Fibroblast of mammary gland (primary cell): ENCODE results near the gene RPL10.

ENCODE experiments used
- DNase-seq: peaks from one replicate; pipeline ENCODE4 v3.0.0-alpha.2; 2010; ENCODE audit warnings: low read depth
- H3K4me3 ChIP-seq: 2 replicates; pipeline ENCODE4 v1.5.1; 2011; ENCODE audit warnings: low read depth, mild to moderate bottlenecking, low read length, moderate library complexity; ENCODE audit not compliant: control insufficient read depth
- TF ChIP-seq, protein P1 (sequence below): conservative IDR thresholded peaks from 2 replicates; pipeline ENCODE4 v1.5.1; 2011; ENCODE audit warnings: low read depth, low read length, inconsistent platforms; ENCODE audit not compliant: control insufficient read depth, insufficient read depth

Gene RPL10

GRCh38 chrX:154367474-154368308 lies 30.5 kb upstream of the RPL10 start:
- peak overlapping the region; percentile 6 for H3K4me3 ChIP-seq
- TF ChIP-seq, protein P1, sequence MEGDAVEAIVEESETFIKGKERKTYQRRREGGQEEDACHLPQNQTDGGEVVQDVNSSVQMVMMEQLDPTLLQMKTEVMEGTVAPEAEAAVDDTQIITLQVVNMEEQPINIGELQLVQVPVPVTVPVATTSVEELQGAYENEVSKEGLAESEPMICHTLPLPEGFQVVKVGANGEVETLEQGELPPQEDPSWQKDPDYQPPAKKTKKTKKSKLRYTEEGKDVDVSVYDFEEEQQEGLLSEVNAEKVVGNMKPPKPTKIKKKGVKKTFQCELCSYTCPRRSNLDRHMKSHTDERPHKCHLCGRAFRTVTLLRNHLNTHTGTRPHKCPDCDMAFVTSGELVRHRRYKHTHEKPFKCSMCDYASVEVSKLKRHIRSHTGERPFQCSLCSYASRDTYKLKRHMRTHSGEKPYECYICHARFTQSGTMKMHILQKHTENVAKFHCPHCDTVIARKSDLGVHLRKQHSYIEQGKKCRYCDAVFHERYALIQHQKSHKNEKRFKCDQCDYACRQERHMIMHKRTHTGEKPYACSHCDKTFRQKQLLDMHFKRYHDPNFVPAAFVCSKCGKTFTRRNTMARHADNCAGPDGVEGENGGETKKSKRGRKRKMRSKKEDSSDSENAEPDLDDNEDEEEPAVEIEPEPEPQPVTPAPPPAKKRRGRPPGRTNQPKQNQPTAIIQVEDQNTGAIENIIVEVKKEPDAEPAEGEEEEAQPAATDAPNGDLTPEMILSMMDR = no peak
- DNase-seq = no peak

DNA sequence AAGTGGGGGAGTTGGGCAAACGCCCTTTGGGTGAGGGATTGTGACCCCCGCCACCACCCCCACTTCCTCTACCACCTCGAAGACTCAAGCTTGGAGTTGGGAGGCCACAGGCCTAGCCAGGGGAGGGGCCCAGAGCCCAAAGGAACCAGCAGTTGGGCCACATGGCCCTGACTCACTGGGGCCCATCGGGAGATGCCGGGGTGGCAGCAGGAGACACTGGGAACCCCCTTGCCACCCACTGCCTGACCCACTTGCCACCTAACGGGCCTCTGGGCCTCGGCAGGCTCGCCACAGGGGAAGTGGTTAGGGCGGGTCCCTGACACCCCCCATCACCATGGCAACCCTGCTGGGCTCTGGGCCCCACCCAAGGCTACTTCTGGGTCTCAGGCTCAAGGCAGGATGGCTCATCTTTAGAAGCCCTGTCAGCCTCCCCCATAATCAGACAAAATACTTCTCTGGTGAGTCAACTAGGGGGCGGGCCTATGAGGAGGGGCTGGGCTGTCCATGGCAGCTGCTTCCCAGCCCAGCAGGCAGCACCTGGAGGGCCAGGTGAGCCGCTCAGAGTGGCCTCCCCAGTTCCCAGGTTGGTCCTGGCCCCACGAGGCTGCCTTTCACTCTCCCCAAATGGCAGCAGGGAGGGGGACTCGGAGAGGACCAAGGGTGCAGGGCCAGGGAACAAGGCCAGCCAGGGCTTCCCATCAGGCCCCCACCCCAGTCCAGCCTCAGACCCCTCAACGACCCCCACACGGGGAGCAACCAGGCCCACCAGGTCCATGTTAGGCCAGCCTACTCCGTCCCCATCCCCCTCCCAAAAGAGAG lies 29.3 kb upstream of the RPL10 start:
- TF ChIP-seq, protein P1 = no peak
- peak; percentile 95 for DNase-seq
- H3K4me3 ChIP-seq = peak overlapping the region; percentile 66

- peak overlapping the region; percentile 80 for H3K4me3 ChIP-seq
- TF ChIP-seq, protein P1 = no peak
- DNase-seq = peak; percentile 96
Measured at GRCh38 chrX:154369449-154370299, 28.5 kb upstream of the RPL10 start.

GRCh38 chrX:154370300-154371016 lies 27.7 kb upstream of the RPL10 start:
- TF ChIP-seq, protein P1 = no peak
- no peak for DNase-seq
- H3K4me3 ChIP-seq = peak overlapping the region; percentile 80

DNA sequence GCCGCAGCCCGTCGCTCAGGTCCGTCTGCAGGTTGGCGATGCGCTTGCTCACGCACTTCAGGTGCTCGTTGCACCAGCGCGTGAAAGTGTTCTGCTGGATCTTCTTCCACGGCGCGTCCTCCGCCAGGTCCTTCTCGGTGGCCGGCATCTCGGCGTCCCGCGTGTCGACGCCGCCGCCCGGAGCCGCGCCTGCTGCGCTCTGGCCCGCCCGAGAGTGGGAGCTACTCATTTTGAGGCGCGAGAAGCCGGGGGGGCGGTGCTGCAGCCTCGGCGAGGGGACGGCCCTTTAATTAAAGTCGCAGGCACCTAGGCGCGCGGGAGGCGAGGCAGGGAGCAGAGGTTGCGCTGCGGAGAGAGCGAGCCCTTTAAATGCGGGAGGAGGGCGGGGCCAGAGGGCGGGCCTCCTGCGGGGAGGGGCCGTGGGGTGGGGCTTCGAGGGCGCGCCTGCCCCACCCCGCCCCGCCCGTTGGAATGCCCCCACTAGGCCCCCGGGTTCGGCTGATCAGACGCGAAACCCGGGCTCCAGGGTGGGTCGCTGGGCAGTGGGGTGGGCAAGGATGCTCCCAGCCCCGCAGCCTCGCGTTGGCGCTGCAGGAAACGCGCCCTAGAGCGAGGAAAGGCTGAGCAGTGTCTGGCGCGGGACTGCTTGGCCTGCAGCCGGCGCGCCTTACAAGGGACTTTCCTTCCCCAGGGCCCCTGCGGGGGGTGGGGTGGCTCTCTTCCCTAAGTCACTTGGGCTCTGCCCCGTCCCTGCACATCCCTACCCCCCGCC lies 27.0 kb upstream of the RPL10 start:
- DNase-seq = peak; percentile 88
- peak overlapping the region; percentile 80 for H3K4me3 ChIP-seq
- TF ChIP-seq, protein P1 = no peak
